Measurements from ENCODE around the gene TSC1. TPM values are rescaled to one million over a fixed set of nuclear protein-coding genes. Genes with fewer than 3 reads are reported as not detected.

Gene TSC1
- total RNA-seq, 1 donor from 2014 or later = 31.7 TPM

DNA sequence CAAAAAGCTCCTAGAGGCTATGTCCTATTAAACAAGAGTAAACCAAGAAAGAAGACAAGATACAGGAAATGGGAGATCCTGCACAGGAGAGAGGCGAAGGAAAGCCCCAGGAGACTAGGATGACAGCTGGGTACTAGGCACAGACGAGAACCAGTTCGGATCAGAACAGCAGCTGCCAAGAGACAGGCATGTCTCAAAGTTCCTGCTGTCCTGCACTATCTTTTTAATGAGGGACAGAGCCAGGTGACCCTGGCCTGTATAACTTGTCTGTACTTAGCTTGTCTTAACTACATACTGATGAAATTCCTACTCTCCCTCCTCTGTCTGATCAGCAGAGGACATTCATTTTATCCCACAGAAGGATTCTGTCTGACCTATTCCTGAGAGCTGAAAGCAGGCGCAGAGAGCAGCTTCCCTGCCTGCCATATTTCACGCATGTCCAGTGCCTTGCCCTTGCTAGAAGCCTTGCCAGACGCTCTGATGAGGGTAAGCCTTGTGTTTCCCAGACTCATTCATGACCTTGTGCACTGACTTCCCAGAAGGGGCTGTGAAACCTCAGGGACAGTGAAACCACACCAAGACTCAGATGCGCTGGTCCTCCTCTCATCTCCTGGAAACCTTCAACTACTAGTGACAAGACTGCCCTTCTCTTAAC, 24.7 kb downstream of the TSC1 start:
- Histone ChIP-seq H3K4me3 (ENCODE audit: low read depth, low read length) (no peak overlapping the region), H3K36me3 (ENCODE audit: control insufficient read depth, insufficient read depth, low read length) (no peaks in the 10 kb centered on the region), H3K27me3 (ENCODE audit: control insufficient read depth, insufficient read depth, low read length) (no peaks in the 10 kb centered on the region)
- no peak for DNase-seq (ENCODE audit: low read depth)
- TF ChIP-seq, protein P1, sequence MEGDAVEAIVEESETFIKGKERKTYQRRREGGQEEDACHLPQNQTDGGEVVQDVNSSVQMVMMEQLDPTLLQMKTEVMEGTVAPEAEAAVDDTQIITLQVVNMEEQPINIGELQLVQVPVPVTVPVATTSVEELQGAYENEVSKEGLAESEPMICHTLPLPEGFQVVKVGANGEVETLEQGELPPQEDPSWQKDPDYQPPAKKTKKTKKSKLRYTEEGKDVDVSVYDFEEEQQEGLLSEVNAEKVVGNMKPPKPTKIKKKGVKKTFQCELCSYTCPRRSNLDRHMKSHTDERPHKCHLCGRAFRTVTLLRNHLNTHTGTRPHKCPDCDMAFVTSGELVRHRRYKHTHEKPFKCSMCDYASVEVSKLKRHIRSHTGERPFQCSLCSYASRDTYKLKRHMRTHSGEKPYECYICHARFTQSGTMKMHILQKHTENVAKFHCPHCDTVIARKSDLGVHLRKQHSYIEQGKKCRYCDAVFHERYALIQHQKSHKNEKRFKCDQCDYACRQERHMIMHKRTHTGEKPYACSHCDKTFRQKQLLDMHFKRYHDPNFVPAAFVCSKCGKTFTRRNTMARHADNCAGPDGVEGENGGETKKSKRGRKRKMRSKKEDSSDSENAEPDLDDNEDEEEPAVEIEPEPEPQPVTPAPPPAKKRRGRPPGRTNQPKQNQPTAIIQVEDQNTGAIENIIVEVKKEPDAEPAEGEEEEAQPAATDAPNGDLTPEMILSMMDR (IDR thresholded peaks at IDR 0.05; ENCODE audit: insufficient read depth, low read length, poor library complexity, severe bottlenecking) = no peak

DNA sequence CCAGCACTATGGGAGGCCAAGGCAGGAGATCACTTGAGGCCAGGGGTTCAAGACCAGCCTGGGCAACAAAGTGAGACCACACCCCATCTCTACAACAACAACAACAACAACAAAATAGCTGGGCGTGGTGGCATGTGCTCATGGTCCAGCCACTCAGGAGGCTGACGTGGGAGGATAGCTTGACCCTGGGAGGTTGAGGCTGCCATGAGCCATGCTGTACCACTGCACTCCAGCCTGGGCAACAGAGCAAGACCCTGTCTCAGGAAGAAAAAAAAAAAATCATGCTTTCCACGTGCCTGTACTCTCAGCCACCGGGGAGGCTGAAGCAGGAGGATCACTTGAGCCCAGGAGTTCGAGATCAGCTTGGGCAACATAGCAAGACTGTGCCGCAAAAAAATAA, 29.5 kb downstream of the TSC1 start:
- Histone ChIP-seq H3K4me3 (ENCODE audit: low read depth, low read length) (no peak overlapping the region), H3K36me3 (ENCODE audit: control insufficient read depth, insufficient read depth, low read length) (peaks cover 1% of the 10 kb centered on the region), H3K27me3 (ENCODE audit: control insufficient read depth, insufficient read depth, low read length) (no peaks in the 10 kb centered on the region)
- TF ChIP-seq, protein P1 (IDR thresholded peaks at IDR 0.05; ENCODE audit: insufficient read depth, low read length, poor library complexity, severe bottlenecking) = no peak
- DNase-seq (ENCODE audit: low read depth) = no peak

DNA sequence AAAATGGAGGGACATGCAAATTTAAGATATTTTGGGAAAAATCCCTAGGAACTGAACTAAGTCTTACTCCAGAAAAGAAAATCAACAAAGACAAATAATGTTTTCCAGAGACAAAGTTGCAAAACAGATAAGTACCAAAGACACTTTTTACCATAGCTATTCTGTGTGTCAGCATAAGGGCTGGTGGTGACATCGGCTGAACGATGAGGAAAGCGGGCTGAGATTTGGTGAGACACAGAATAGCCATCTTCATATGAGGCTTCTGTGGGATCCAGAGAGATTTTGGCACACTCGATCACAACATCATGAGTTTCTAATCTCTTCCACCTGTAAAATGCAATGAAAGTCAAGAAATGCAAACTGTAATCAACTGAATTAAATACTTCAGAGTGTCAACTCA, 32.3 kb downstream of the TSC1 start:
- H3K36me3 ChIP-seq (ENCODE audit: control insufficient read depth, insufficient read depth, low read length) = peaks cover 1% of the 10 kb centered on the region
- DNase-seq (ENCODE audit: low read depth) = no peak
- TF ChIP-seq, protein P1 (IDR thresholded peaks at IDR 0.05; ENCODE audit: insufficient read depth, low read length, poor library complexity, severe bottlenecking) = no peak
- no peak overlapping the region for H3K4me3 ChIP-seq (ENCODE audit: low read depth, low read length)
- H3K27me3 ChIP-seq (ENCODE audit: control insufficient read depth, insufficient read depth, low read length) = no peaks in the 10 kb centered on the region

DNA sequence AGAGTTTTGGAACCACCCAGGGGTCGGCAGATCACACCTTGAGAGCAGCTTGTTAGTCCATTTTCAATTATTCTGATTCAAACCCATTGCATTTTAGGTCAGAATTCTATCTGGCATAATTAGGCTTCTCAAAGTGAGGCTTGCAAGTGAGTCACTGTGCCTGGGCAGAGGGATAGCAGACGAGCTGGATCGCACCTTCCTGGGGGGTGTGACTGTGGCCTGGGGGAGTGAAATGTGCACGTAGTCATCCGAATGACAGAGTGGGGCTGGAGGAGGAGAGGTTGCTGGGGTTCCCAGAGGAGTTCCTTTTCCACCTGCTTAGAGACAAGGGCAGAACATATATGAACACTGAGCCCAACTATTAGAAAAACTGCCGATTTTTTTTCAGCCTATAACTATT, 34.0 kb downstream of the TSC1 start:
- DNase-seq (ENCODE audit: low read depth) = no peak
- Histone ChIP-seq H3K4me3 (ENCODE audit: low read depth, low read length) (no peak overlapping the region), H3K27me3 (ENCODE audit: control insufficient read depth, insufficient read depth, low read length) (no peaks in the 10 kb centered on the region), H3K36me3 (ENCODE audit: control insufficient read depth, insufficient read depth, low read length) (peaks cover 1% of the 10 kb centered on the region)
- TF ChIP-seq, protein P1 (IDR thresholded peaks at IDR 0.05; ENCODE audit: insufficient read depth, low read length, poor library complexity, severe bottlenecking) = no peak

DNA sequence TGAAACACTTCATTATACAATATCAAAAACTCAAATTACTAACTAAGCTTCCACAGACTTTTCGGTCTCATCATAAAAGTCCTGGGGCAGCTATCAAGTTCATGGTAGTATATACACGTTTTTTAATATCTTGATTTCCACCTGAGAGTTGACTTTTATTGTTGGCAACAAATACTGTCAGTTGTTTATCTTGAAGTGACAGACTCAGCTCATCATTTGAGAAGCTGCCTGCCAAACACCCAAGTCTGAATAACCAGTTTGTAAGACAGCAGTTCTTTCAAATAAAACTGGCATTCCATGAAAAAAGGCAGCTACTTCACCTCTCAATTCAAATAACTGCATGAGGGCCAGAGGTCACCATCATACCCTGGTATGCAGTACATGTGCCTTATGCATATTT, 35.1 kb downstream of the TSC1 start:
- Histone ChIP-seq H3K27me3 (ENCODE audit: control insufficient read depth, insufficient read depth, low read length) (no peaks in the 10 kb centered on the region), H3K4me3 (ENCODE audit: low read depth, low read length) (no peak overlapping the region), H3K36me3 (ENCODE audit: control insufficient read depth, insufficient read depth, low read length) (peaks cover 1% of the 10 kb centered on the region)
- no peak for DNase-seq (ENCODE audit: low read depth)
- TF ChIP-seq, protein P1 (IDR thresholded peaks at IDR 0.05; ENCODE audit: insufficient read depth, low read length, poor library complexity, severe bottlenecking) = no peak

DNA sequence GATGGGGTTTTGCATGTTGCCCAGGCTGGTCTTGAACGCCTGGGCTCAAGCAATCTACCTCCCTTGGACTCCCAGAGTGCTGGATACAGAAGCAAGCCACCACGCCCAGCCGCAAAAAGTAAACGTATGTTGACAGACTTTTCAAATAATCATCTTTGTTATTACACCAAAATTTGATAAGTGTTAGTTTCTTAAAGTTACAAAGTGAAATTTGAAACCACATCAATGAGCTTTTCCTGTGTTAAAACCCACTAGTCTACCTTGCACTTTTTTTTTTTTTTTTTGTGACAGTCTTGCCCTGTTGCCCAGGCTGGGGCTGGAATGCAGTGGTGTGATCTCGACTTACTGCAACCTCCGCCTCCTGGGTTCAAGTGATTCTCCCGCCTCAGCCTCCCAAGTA, 35.8 kb downstream of the TSC1 start:
- Histone ChIP-seq H3K36me3 (ENCODE audit: control insufficient read depth, insufficient read depth, low read length) (peaks cover 2% of the 10 kb centered on the region), H3K4me3 (ENCODE audit: low read depth, low read length) (no peak overlapping the region), H3K27me3 (ENCODE audit: control insufficient read depth, insufficient read depth, low read length) (no peaks in the 10 kb centered on the region)
- no peak for DNase-seq (ENCODE audit: low read depth)
- TF ChIP-seq, protein P1 (IDR thresholded peaks at IDR 0.05; ENCODE audit: insufficient read depth, low read length, poor library complexity, severe bottlenecking) = no peak

Measured in kidney epithelial cell (primary cell).